Endothelial cell of umbilical vein (primary cell): Measurements from ENCODE around the gene RHBDD3. TPM values are rescaled to one million over a fixed set of nuclear protein-coding genes. Genes with fewer than 3 reads are reported as not detected.

ENCODE experiments used
- BruUV-seq: library from RNA; stranded (reverse); fragments of 400-500 nt; replicated peaks from 2 replicates; lab custom pipeline; 2021; lab: Mats Ljungman, UMichigan
- CTCF ChIA-PET: fragments of 300-600, 350-600 bp; sonication (Branson Sonifier 250); formaldehyde crosslinking; loops from one replicate; lab custom pipeline; 2021; ENCODE audit warnings: antibody characterized with exemption, inconsistent platforms; lab: Charles Lee
- POLR2A ChIA-PET: fragments of 300-600, 350-600 bp; sonication (Branson Sonifier 250); formaldehyde crosslinking; loops from one replicate; lab custom pipeline; 2021; ENCODE audit warnings: antibody characterized with exemption, inconsistent platforms; lab: Charles Lee
- DNase-seq: peaks from one replicate; pipeline ENCODE4 v3.0.0-alpha.2; 2011; ENCODE audit warnings: low read depth, low spot score
- FAIRE-seq: peaks from 2 replicates; lab custom pipeline; 2011; peaks lifted over from hg19 to GRCh38; lab: Jason Lieb, UNC
- H2AFZ ChIP-seq: 2 replicates; pipeline ENCODE4 v1.6.0; 2012; ENCODE audit warnings: low read depth, low read length, control low read depth, inconsistent platforms
- H3K27ac ChIP-seq: 2 replicates; pipeline ENCODE4 v1.5.1; 2011; ENCODE audit warnings: low read depth, mild to moderate bottlenecking, control low read depth, low read length, moderate library complexity; ENCODE audit not compliant: insufficient read depth
- H3K27me3 ChIP-seq, 2 experiments: 2 replicates each; pipeline versions ENCODE4 v1.6.0 to v1.6.1; 2011; ENCODE audit warnings: low read length in 2 of 2, mixed read lengths in 1 of 2; ENCODE audit not compliant: control insufficient read depth in 2 of 2, insufficient read depth in 2 of 2
- H3K36me3 ChIP-seq, 2 experiments: 2 replicates in 1 of 2; 3 replicates in 1 of 2; pipeline ENCODE4 v1.5.1; 2011; ENCODE audit warnings: low read length in 2 of 2, mild to moderate bottlenecking in 1 of 2, moderate library complexity in 1 of 2; ENCODE audit not compliant: control insufficient read depth in 2 of 2, insufficient read depth in 2 of 2; ENCODE audit errors: extremely low read depth in 1 of 2
- H3K4me1 ChIP-seq: 3 replicates; pipeline ENCODE4 v1.5.1; 2011; ENCODE audit warnings: mild to moderate bottlenecking, low read length; ENCODE audit not compliant: control insufficient read depth, insufficient read depth; ENCODE audit errors: extremely low read depth
- H3K4me2 ChIP-seq: 2 replicates; pipeline ENCODE4 v1.6.1; 2011; ENCODE audit warnings: low read length, control low read depth, mixed read lengths; ENCODE audit not compliant: insufficient read depth
- H3K4me3 ChIP-seq, 3 experiments: fragments of 200-600 bp in 1 of 3; sonication (generic), shearing (Covaris generic) in 1 of 3; replicated peaks in 1 of 3; 2 replicates each; pipeline ENCODE4 v1.5.1; 2011 to 2016; ENCODE audit warnings: control low read depth in 3 of 3, low read length in 3 of 3, mild to moderate bottlenecking in 2 of 3, inconsistent platforms in 1 of 3, low read depth in 1 of 3, moderate library complexity in 1 of 3; ENCODE audit not compliant: insufficient read depth in 1 of 3
- H3K79me2 ChIP-seq: 2 replicates; pipeline ENCODE4 v1.6.0; 2012; ENCODE audit warnings: low read length, inconsistent platforms; ENCODE audit not compliant: control insufficient read depth, insufficient read depth
- H3K9ac ChIP-seq: replicated peaks from 2 replicates; pipeline ENCODE3; 2011; ENCODE audit warnings: low read length, control low read depth; ENCODE audit not compliant: insufficient read depth; ENCODE audit errors: extremely low read depth
- H3K9me1 ChIP-seq: replicated peaks from 3 replicates; pipeline ENCODE4 v1.6.0; 2011; ENCODE audit warnings: mild to moderate bottlenecking, low read length; ENCODE audit not compliant: control insufficient read depth, insufficient read depth; ENCODE audit errors: extremely low read depth
- H3K9me3 ChIP-seq: replicated peaks from 2 replicates; pipeline ENCODE4 v1.5.1; 2012; ENCODE audit warnings: low read length, inconsistent platforms; ENCODE audit not compliant: control insufficient read depth, insufficient read depth
- H4K20me1 ChIP-seq: replicated peaks from 2 replicates; pipeline ENCODE3; 2011; ENCODE audit warnings: mild to moderate bottlenecking, low read length; ENCODE audit not compliant: control insufficient read depth, insufficient read depth; ENCODE audit errors: extremely low read depth
- EZH2 ChIP-seq: IDR thresholded peaks from 2 replicates; pipeline ENCODE4 v1.6.1; 2012; ENCODE audit warnings: borderline replicate concordance, low read depth, mild to moderate bottlenecking, moderate library complexity, low read length, inconsistent platforms; ENCODE audit not compliant: severe bottlenecking
- FOS ChIP-seq: IDR thresholded peaks from 2 replicates; pipeline ENCODE4 v1.6.1; 2011; ENCODE audit warnings: mild to moderate bottlenecking, low read length, moderate library complexity, borderline replicate concordance; ENCODE audit not compliant: insufficient read depth
- GATA2 ChIP-seq: IDR thresholded peaks from 2 replicates; pipeline ENCODE4 v1.7.0; 2011; ENCODE audit warnings: low read depth, mild to moderate bottlenecking, moderate library complexity, mixed read lengths, low read length; ENCODE audit not compliant: insufficient read length, insufficient read depth
- JUN ChIP-seq: IDR thresholded peaks from 2 replicates; pipeline ENCODE4 v1.6.1; 2011; ENCODE audit warnings: borderline replicate concordance, low read depth; ENCODE audit not compliant: insufficient read length, insufficient read depth
- MYC ChIP-seq: IDR thresholded peaks from one replicate; pipeline ENCODE4 v1.6.1; 2011; ENCODE audit warnings: mild to moderate bottlenecking, low read depth, low read length
- POLR2A ChIP-seq: IDR thresholded peaks from 2 replicates; pipeline ENCODE4 v1.6.1; 2012; ENCODE audit warnings: low read depth, mild to moderate bottlenecking, control low read depth, low read length
- POLR2AphosphoS5 ChIP-seq: IDR thresholded peaks from 2 replicates; pipeline ENCODE4 v1.6.1; 2012; ENCODE audit warnings: low read depth, mild to moderate bottlenecking, control low read depth, low read length, moderate library complexity; ENCODE audit not compliant: insufficient read depth
- dilution Hi-C: fragments of 300-500 bp; cut with MboI; formaldehyde crosslinking; loops from one replicate; pipeline ENCODE4 v1.15.0; 2019; ENCODE audit warnings: low sequenced_read_pairs; ENCODE audit not compliant: extremely low pct_ligation_motif_present
- intact Hi-C: fragments of 100-400 bp; cut with micrococcal nuclease; formaldehyde crosslinking; loops from one replicate; pipeline ENCODE4 v1.10.0; 2022
- polyA plus RNA-seq, 4 experiments: library from polyadenylated mRNA; depleted of rRNA in 3 of 4; stranded (reverse) in 3 of 4; unstranded in 1 of 4; fragments of >200 nt; gene quantifications; 2 replicates each; pipeline versions ENCODE4 v1.2.1 to v1.2.3, GENCODE V29; 2011 to 2012; ENCODE audit warnings: missing spikeins in 1 of 4
- total RNA-seq: library from RNA; stranded (reverse); gene quantifications from 2 replicates; pipeline ENCODE4 v1.2.3, GENCODE V29; 2021
- TF ChIP-seq, protein P1 (sequence below): IDR thresholded peaks from 2 replicates; pipeline ENCODE4 v1.6.1; 2011; ENCODE audit not compliant: insufficient read depth, insufficient read length
- TF ChIP-seq, protein P2 (sequence below), 2 donors: IDR thresholded peaks; 1 replicate in 1 of 2; 2 replicates in 1 of 2; pipeline ENCODE4 v1.5.1; 2011; ENCODE audit warnings: low read length in 2 of 2, mild to moderate bottlenecking in 2 of 2, moderate library complexity in 2 of 2, control low read depth in 1 of 2, inconsistent platforms in 1 of 2, low read depth in 1 of 2; ENCODE audit not compliant: insufficient read depth in 1 of 2; ENCODE audit errors: extremely low read depth in 1 of 2

The RHBDD3 gene
- total and polyA plus RNA-seq, 2 donors (not counting 3 experiments of a cell fraction or from before 2014, with no cell fraction given), result 31.3 to 37.2 TPM

DNA sequence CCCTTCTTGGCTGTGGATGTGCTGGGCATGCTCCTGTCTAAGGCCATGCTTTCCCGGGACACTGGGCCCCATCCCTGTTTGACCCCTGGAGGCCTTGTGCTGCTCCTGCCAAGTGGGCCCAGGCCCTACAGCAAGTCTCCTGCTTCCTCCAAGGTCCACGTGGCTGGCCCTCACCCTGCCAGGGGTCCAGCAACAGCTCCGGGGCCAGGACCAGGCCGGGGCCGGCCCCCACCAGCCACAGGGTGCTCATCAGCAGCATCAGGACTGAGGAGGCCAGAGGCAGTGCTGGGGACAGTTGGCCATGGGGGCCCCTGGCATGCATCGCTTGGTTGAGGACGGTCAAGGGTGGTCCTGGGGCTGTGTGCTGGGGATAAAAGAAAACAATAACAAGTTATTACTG is 2.5 kb downstream of the RHBDD3 start:
- FAIRE-seq (no peak), DNase-seq (no peak)
- no TSS peak for BruUV-seq
- no peak overlapping the region for H3K27ac ChIP-seq
- no peak overlapping the region for H3K4me3 ChIP-seq
- intact Hi-C loops, result loop anchor here (5.0 kb wide), 1 partner anchor 42 kb away; the partner anchor contains the start of gene GAS2L1
- peaks cover 25% of the 10 kb centered on the region for H3K4me1 ChIP-seq
- no peak overlapping the region for H2AFZ ChIP-seq
- H3K79me2 ChIP-seq, result peaks cover 40% of the 10 kb centered on the region
- no peaks in the 10 kb centered on the region for H3K9me1 ChIP-seq
- TF ChIP-seq JUN (no peak), POLR2A (no peak), POLR2AphosphoS5 (no peak), FOS (no peak), EZH2 (no peak), GATA2 (no peak), MYC (no peak)
- TF ChIP-seq, protein P1, sequence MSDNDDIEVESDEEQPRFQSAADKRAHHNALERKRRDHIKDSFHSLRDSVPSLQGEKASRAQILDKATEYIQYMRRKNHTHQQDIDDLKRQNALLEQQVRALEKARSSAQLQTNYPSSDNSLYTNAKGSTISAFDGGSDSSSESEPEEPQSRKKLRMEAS, result no peak
- TF ChIP-seq, protein P2, sequence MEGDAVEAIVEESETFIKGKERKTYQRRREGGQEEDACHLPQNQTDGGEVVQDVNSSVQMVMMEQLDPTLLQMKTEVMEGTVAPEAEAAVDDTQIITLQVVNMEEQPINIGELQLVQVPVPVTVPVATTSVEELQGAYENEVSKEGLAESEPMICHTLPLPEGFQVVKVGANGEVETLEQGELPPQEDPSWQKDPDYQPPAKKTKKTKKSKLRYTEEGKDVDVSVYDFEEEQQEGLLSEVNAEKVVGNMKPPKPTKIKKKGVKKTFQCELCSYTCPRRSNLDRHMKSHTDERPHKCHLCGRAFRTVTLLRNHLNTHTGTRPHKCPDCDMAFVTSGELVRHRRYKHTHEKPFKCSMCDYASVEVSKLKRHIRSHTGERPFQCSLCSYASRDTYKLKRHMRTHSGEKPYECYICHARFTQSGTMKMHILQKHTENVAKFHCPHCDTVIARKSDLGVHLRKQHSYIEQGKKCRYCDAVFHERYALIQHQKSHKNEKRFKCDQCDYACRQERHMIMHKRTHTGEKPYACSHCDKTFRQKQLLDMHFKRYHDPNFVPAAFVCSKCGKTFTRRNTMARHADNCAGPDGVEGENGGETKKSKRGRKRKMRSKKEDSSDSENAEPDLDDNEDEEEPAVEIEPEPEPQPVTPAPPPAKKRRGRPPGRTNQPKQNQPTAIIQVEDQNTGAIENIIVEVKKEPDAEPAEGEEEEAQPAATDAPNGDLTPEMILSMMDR (IDR thresholded peaks at IDR 0.05; ENCODE audit: extremely low read depth in 1 of 2, insufficient read depth in 1 of 2, low read depth in 1 of 2, low read length in 2 of 2), result no peak
- H3K4me2 ChIP-seq, result no peak overlapping the region
- POLR2A ChIA-PET, result no interaction called here
- no peak overlapping the region for H3K9ac ChIP-seq
- peaks cover 4 to 12% of the 10 kb centered on the region in 2 experiments for H3K36me3 ChIP-seq
- CTCF ChIA-PET, result no interaction called here
- dilution Hi-C loops, result no loop called here
- H3K9me3 ChIP-seq, result no peaks in the 10 kb centered on the region
- H3K27me3 ChIP-seq, result no peaks in the 10 kb centered on the region
- H4K20me1 ChIP-seq, result no peaks in the 10 kb centered on the region
